Measurements from ENCODE around the gene GAA.
"Not testable (repeated sequence)": the region's sequence is repeated elsewhere in the genome, so short reads cannot be mapped to it uniquely, and the experiment has no call there.

Gene GAA

DNA sequence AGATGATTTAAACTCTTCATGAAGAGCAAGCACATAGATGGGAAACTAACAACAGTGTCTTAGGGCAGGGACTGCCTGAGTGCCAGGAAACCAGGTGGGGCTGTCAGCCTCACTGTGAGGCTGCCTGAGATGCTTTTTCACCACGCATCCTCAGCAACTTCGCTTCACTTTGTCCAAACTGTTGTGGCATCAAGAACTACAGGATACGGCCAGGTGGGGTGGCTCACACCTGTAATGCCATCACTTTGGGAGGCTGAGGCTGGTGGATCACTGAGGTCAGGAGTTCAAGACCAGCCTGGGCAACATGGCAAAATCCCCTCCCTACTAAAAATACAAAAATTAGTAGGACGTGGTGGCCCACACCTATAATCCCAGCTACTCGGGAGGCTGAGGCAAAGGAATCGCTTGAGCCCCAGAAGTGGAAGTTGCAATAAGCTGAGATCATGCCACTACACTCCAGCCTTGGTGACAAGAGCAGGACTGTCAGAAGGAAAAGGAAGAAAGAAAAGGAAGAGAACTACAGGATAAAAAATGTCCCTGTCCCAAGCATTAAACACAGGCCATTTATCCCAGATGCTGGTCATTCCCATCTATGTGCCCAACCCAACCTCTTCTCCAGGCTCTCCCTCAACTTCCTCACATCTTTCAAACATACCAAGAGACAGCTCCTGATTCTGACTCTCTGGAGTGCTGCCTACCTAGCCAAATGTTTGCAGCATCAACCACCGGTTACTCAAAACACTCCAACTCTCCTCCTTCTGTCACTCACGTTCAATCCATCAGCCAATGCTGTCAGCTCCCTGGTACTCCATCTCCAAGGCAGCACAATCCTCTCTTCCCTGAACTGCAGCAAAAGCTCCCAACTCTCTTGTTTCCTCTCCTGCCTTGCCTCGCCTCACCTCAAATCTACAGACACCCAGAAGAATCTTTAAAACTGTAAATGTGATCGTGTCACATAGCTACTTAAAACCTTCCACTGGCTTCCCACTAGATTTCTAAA is 44.0 kb downstream of the GAA start:
- no peak for DNase-seq (ENCODE audit: low spot score)

DNA sequence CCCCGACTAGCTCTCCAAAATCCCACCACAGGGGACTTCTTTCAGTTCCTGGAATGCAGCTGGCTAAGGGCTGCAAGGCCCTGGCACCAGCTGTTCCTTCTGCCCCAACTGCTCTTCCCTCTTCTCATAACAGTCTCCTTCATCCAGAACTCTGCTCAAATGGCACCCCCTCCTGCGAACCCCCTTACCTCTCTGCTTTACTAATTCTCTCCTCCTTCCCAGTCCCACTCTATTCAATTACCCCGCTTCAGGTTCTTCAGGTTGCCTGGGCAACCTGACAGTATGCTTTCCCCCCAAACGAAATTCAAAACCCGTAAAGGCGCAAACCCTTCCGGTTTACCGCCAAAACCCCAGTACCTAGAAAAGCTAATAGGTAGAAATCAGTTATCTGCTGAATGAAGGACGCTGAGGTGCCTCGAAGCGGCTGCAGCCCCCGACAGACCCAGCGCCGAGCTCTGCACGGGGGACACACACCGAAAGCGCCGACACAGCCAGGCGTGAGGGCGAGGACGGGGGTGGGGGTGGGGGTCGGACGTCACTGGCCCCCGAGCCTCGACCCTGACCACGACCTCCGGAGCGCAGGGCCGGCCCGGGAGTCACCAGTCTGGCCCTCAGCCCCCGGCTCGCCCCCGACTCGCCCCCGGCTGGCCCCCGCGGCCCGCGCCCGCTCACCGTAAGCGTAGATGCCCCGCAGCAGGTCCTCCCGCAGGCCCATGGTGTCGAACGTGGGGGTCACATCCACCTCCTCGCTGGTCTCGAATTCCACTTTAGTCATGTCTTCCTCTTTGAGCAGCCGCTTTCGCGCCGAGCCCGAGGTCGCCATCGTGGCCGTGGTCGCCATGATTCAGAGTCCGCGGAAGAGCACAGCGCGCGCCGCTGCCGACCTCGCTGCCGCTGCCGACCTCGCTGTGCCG is 45.0 kb downstream of the GAA start:
- peak; percentile 45 for DNase-seq (ENCODE audit: low spot score)

DNA sequence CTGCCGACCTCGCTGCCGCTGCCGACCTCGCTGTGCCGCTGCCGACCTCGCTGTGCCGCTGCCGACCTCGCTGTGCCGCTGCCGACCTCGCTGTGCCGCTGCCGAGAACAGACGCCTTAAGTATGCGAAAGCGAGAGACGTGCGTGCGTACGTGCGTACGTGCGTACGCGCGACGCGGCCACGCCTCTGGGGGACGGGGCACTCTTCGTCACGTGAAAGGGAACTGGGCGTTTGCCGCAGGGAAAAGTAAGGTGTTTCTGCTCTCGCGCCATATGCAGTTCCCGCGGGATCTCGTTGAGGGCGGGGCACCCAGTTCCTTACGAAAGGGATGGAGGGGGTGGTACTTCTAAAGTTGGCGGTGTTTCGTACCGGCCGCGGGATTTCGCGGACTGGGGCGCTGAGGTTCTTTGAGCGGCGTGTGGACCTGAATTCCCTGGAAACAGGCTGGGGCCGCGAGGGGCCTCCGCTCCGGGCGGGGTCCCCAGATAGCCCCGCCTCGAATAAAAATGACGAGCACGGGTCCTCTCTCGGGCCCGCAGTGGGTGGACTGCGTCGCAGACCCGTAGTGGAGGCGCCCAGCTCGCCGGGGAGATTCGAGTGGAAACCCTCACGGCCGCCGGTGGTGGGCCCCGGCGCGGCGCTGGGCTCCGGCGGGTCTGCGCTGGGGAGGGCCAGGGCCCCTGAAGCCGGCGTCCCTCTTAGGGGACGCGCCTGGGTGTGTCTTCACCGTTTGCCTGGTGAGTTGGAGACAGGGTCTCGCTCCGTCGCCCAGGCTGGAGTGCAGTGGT is 45.8 kb downstream of the GAA start, which contains the start of gene EIF4A3:
Gene EIF4A3 (minus strand): TSS at position 94 of the 788 bp plus-strand sequence. CDS start 167 bp downstream, outside the sequence.
- peak; percentile 99 for DNase-seq (ENCODE audit: low spot score)

DNA sequence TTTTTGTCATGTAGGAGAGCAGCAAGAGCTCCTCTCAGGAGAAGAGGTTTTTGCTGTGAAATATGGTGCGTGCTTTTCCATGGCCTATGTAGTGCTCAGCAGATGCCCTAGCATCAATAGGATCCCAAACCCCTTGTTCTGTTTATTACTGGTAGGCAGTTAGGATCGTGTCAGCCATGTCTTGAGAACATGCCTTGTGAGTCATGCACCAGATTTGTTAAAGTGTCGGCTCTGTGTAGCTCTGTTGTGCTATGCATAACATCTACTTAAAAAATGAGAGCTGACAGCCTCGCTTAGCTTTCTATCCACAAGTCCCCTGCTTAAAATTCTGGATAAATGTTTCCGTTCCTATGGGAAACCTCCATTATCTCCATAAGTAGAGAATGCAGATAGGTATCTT is 50.0 kb downstream of the GAA start:
- peak; percentile 63 for DNase-seq (ENCODE audit: low spot score)

DNA sequence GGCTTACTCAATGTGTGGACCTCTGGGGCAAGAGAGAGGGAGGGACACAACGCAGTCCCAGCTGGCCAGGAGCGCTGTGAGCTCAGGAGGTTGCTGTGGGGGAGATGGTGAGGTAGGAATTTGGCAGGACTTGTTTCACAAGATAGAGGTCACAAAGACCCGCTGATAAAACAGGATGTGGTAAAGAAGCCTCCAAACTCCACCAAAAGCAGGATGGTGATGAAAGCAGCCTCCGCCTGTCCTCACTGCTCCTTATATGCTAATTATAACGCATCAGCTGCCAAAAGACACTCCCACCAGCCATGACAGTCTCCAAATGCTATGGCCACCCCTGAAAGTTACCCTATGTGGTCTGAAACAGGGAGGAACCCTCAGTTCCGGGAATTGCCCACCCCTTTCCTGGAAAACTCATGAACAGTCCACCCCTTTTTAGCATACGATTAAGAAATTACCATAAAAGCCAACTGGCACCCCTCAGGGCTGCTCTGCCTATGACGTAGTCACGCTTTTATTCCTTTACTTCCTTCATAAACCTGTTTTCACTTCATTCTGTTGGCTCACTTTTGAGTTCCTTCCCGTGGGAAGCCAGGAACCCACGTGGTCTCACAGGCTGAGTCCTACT is 50.8 kb downstream of the GAA start:
- no peak for DNase-seq (ENCODE audit: low spot score)

- DNase-seq (ENCODE audit: low spot score): no peak
Observed at GRCh38 chr17:80153004-80153403, 51.6 kb downstream of the GAA start.

GRCh38 chr17:80154166-80154565 is 52.8 kb downstream of the GAA start:
- DNase-seq (ENCODE audit: low spot score): no peak

- not testable (repeated sequence) for DNase-seq (ENCODE audit: low spot score)
Observed at GRCh38 chr17:80155600-80155999, 54.2 kb downstream of the GAA start.

DNA sequence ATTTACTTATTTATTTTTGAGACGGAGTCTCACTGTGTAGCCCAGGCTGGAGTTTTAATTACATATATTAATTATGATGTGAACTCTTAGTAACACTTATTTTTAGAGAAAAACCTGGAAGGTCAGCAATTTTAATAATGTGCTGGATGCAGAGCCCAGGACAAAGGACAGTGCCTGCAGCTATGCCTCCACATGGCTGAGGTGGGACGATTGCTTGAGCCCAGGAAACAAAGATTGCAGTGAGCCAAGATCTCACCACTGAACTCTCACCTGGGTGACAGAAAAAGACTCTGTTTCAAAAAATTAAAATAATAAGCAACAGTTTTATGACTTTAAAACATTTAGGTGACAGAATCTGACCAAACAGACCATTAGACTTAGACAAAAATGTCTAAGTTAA is 57.5 kb downstream of the GAA start:
- no peak for DNase-seq (ENCODE audit: low spot score)

DNA sequence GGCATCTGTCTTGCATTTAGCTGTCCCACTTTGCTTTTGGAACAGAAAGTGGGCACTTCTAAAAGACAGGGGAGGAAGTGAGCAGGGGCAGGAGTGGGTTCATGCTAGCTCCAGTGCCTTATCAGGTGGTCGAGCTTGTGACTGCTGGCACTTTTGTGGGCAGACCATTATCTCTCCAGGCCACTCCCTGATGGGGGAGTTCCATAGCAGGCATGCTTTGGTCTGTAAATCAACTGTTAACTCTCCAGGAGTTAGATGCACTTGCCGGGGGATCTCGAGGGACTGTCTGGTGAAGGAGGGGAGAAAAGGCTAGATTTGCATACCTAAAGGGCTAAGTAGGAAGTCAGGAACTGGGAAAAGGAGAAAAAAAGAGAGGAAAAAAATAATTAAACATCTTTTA is 59.2 kb downstream of the GAA start:
- no peak for DNase-seq (ENCODE audit: low spot score)

GRCh38 chr17:80163336-80163735 is 62.0 kb downstream of the GAA start:
- no peak for DNase-seq (ENCODE audit: low spot score)

GRCh38 chr17:80164185-80164584 is 62.8 kb downstream of the GAA start:
- DNase-seq (ENCODE audit: low spot score): no peak

DNA sequence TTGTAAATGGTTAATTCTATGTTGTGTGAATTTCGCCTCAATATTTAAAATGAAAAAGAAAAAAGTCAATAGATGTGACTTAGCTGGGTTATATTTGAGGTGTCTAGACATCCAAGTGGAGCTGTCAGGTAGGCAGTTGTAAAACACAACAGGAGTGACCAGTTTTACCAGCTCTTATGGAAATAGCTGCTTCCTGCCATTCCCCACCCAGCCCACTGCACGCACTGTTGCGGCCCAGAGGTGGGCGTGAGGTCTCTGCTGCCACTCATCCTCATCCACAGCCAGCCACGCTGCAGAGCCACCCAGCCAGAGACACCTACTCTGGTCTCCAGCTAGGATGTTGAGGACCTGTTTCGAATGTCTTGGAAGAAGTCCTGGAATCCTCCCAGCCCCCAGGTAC is 65.1 kb downstream of the GAA start:
- DNase-seq (ENCODE audit: low spot score): no peak

DNA sequence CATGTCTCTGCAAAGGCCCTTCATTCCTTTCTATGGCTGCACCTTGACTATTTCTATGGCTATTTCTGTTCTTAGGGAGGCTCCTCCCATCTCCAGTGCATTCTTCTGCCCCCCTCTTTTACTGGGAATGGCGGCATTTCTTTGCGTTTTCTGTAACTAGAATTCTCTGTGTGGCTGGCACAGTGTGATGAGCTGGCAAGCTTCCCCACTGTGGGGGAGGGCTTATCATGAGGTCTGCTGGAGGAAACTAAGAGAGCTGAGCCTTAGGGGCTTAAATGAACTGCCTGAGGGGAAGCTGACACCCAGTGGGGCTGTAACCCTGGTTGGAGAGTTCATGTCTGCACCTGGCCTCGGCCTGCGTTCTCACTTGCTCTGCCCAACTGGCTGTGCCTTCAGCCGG is 67.0 kb downstream of the GAA start:
- DNase-seq (ENCODE audit: low spot score): no peak

DNA sequence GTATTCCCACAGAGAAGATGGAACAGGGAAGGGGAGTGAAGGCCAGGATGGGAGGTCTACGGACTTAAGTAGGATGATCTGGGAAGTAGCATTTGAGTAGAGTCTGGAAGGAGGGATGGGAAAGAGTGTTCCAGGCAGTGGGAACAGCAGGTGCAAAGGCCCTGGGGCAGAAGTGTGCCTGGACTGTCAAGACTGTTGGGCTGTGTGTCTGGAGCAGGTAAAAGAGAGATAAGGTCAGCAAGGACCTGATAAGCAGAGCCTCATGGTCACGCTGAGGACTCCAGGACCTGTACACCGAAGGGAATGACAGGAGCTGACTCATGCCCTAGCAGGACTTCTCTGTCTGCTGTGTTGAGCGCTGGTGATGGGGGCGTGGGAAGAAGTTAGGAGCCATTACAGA is 67.7 kb downstream of the GAA start:
- DNase-seq (ENCODE audit: low spot score): no peak
